ENCODE measurements around the gene GTF2IRD1. TPM values are rescaled to one million over a fixed set of nuclear protein-coding genes. Genes with fewer than 3 reads are reported as not detected.

Gene GTF2IRD1
- total RNA-seq, 1 experiment from 2014 or later, result 42.9 TPM

- TF ChIP-seq, protein P1, sequence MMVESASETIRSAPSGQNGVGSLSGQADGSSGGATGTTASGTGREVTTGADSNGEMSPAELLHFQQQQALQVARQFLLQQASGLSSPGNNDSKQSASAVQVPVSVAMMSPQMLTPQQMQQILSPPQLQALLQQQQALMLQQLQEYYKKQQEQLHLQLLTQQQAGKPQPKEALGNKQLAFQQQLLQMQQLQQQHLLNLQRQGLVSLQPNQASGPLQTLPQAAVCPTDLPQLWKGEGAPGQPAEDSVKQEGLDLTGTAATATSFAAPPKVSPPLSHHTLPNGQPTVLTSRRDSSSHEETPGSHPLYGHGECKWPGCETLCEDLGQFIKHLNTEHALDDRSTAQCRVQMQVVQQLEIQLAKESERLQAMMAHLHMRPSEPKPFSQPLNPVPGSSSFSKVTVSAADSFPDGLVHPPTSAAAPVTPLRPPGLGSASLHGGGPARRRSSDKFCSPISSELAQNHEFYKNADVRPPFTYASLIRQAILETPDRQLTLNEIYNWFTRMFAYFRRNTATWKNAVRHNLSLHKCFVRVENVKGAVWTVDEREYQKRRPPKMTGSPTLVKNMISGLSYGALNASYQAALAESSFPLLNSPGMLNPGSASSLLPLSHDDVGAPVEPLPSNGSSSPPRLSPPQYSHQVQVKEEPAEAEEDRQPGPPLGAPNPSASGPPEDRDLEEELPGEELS (CRISPR knock-in tag; IDR thresholded peaks at IDR 0.05), result no peak
Measured at GRCh38 chr7:74493295-74493694, 39.6 kb downstream of the GTF2IRD1 start (continued).

DNA sequence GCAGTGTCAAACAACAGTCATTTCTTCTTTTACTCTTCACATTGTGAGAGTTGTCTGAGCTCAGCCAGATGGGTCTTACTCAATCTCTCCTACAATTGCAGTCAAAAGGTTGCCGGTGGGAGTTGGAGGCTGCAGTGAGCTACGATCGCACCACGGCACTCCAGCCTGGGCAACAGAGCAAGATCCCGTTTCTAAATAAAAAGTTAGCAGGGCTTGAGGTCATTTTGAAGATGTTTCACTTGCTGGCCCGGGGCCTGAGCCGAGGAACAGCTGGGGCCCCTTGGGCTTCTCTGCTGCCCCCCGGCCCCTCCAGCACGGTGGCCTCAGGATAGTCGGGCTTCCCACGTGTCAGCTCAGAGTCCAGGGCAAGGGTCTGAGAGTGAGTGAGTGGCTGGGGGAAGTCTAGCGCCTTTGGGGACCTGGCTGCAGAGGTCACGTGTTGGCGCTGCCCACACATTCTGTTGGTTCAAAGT, 40.4 kb downstream of the GTF2IRD1 start:
- DNase-seq (ENCODE audit: low spot score), result no peak
- ChIA-PET POLR2A (no interaction called here), CTCF (no interaction called here)
- no peak for ATAC-seq
- peaks cover 34% of the 10 kb centered on the region for H3K36me3 Mint-ChIP-seq
- no peaks in the 10 kb centered on the region for H3K27me3 Mint-ChIP-seq (ENCODE audit: low read depth)
- peaks cover 10% of the 10 kb centered on the region for H3K4me1 Mint-ChIP-seq
- no peak overlapping the region for H3K4me3 Mint-ChIP-seq
- H3K9me3 Mint-ChIP-seq, result peaks cover 22% of the 10 kb centered on the region
- TF ChIP-seq ELF4 (CRISPR knock-in tag; IDR thresholded peaks at IDR 0.05; ENCODE audit: low read depth), result no peak
- TF ChIP-seq PRRX2 (CRISPR knock-in tag; IDR thresholded peaks at IDR 0.05), result no peak
- TF ChIP-seq ZNF121 (CRISPR knock-in tag; IDR thresholded peaks at IDR 0.05), result 0 out of 2 replicates have a peak, but pooled peaks have one; percentile 9
- no peak for TF ChIP-seq ATF3 (CRISPR knock-in tag; conservative IDR thresholded peaks at IDR 0.05)
- TF ChIP-seq GRHL2 (CRISPR knock-in tag; IDR thresholded peaks at IDR 0.05; ENCODE audit: insufficient replicate concordance, severe bottlenecking), result no peak
- peak; percentile 48; the same call in 1 of the 2 replicates for TF ChIP-seq GABPB1 (CRISPR knock-in tag; IDR thresholded peaks at IDR 0.05)
- peak overlapping the region; percentile 41; the same call in 1 of the 2 replicates for H3K27ac Mint-ChIP-seq

- Mint-ChIP-seq H3K27me3 (ENCODE audit: low read depth) (no peaks in the 10 kb centered on the region), H3K4me1 (peaks cover 10% of the 10 kb centered on the region), H3K27ac (peak overlapping the region; percentile 93), H3K4me3 (no peak overlapping the region), H3K36me3 (peaks cover 34% of the 10 kb centered on the region), H3K9me3 (peaks cover 22% of the 10 kb centered on the region)
- CTCF ChIA-PET, result no interaction called here
- ATAC-seq, result peak; percentile 20
- TF ChIP-seq GRHL2 (CRISPR knock-in tag; IDR thresholded peaks at IDR 0.05; ENCODE audit: insufficient replicate concordance, severe bottlenecking) (no peak), ZNF423 (CRISPR knock-in tag; IDR thresholded peaks at IDR 0.05) (peak; percentile 78)
- TF ChIP-seq, protein P2, sequence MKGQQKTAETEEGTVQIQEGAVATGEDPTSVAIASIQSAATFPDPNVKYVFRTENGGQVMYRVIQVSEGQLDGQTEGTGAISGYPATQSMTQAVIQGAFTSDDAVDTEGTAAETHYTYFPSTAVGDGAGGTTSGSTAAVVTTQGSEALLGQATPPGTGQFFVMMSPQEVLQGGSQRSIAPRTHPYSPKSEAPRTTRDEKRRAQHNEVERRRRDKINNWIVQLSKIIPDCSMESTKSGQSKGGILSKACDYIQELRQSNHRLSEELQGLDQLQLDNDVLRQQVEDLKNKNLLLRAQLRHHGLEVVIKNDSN (CRISPR knock-in tag; IDR thresholded peaks at IDR 0.05), result no peak
- POLR2A ChIA-PET, result no interaction called here
- DNase-seq (ENCODE audit: low spot score), result no peak
Measured at GRCh38 chr7:74495112-74496086, 41.7 kb downstream of the GTF2IRD1 start.

- Mint-ChIP-seq H3K36me3 (peaks cover 28% of the 10 kb centered on the region), H3K4me3 (no peak overlapping the region), H3K9me3 (peaks cover 22% of the 10 kb centered on the region), H3K4me1 (peaks cover 11% of the 10 kb centered on the region), H3K27ac (peak overlapping the region; percentile 93), H3K27me3 (ENCODE audit: low read depth) (no peaks in the 10 kb centered on the region)
- POLR2A ChIA-PET, result no interaction called here
- ATAC-seq (no peak), DNase-seq (ENCODE audit: low spot score) (no peak)
- CTCF ChIA-PET, result no interaction called here
- TF ChIP-seq ZNF281 (CRISPR knock-in tag; IDR thresholded peaks at IDR 0.05), result no peak
- no peak for TF ChIP-seq FOXP1 (CRISPR knock-in tag; IDR thresholded peaks at IDR 0.05; ENCODE audit: borderline replicate concordance)
- TF ChIP-seq ETV6 (CRISPR knock-in tag; IDR thresholded peaks at IDR 0.05), result no peak
- TF ChIP-seq MXD4 (CRISPR knock-in tag; IDR thresholded peaks at IDR 0.05; ENCODE audit: borderline replicate concordance), result no peak
- TF ChIP-seq ZMAT4 (CRISPR knock-in tag; IDR thresholded peaks at IDR 0.05), result no peak
- TF ChIP-seq SP1 (CRISPR knock-in tag; conservative IDR thresholded peaks at IDR 0.05), result no peak
- TF ChIP-seq E2F4 (CRISPR knock-in tag; IDR thresholded peaks at IDR 0.05; ENCODE audit: borderline replicate concordance, low read depth), result no peak
- no peak for TF ChIP-seq TCF7 (CRISPR knock-in tag; IDR thresholded peaks at IDR 0.05; ENCODE audit: low read depth)
- no peak for TF ChIP-seq ZBTB43 (CRISPR knock-in tag; IDR thresholded peaks at IDR 0.05)
- no peak for TF ChIP-seq ZNF121 (CRISPR knock-in tag; IDR thresholded peaks at IDR 0.05)
- no peak for TF ChIP-seq ZNF263 (CRISPR knock-in tag; IDR thresholded peaks at IDR 0.05; ENCODE audit: low read depth)
- TF ChIP-seq IRF2 (CRISPR knock-in tag; IDR thresholded peaks at IDR 0.05; ENCODE audit: borderline replicate concordance, low read depth), result no peak
Measured at GRCh38 chr7:74496272-74496671, 42.6 kb downstream of the GTF2IRD1 start.
